H9 (cell line): ENCODE measurements around the gene MBP. TPM values are rescaled to one million over a fixed set of nuclear protein-coding genes. Genes with fewer than 3 reads are reported as not detected.

Source experiments
- DNase-seq: peaks from one replicate; pipeline ENCODE4 v3.0.0-alpha.2; 2017
- H2AFZ ChIP-seq: one replicate; pipeline ENCODE4 v1.6.1; 2013; ENCODE audit warnings: mild to moderate bottlenecking, low read length, control low read depth, moderate library complexity
- H2AK5ac ChIP-seq: 2 replicates; pipeline ENCODE4 v1.6.1; 2013; ENCODE audit warnings: low read length, control low read depth, mixed read lengths; ENCODE audit not compliant: insufficient read length
- H2BK120ac ChIP-seq: one replicate; pipeline ENCODE4 v1.6.1; 2013; ENCODE audit warnings: low read depth, mild to moderate bottlenecking, low read length, control low read depth, inconsistent platforms; ENCODE audit not compliant: poor library complexity, severe bottlenecking
- H2BK12ac ChIP-seq: 2 replicates; pipeline ENCODE4 v1.6.1; 2013; ENCODE audit warnings: low read length, control low read depth, mixed read lengths, low read depth; ENCODE audit not compliant: insufficient read length
- H2BK15ac ChIP-seq: 2 replicates; pipeline ENCODE4 v1.6.1; 2013; ENCODE audit warnings: low read depth, low read length, control low read depth
- H2BK20ac ChIP-seq: one replicate; pipeline ENCODE4 v1.6.1; 2013; ENCODE audit warnings: low read depth, mild to moderate bottlenecking, low read length, control low read depth, inconsistent platforms; ENCODE audit not compliant: poor library complexity, severe bottlenecking
- H2BK5ac ChIP-seq: 2 replicates; pipeline ENCODE4 v1.6.1; 2013; ENCODE audit warnings: low read length, control low read depth, mixed read lengths; ENCODE audit not compliant: insufficient read length
- H3K14ac ChIP-seq: 2 replicates; pipeline ENCODE4 v1.6.1; 2013; ENCODE audit warnings: low read length, control low read depth; ENCODE audit not compliant: insufficient read depth
- H3K18ac ChIP-seq: 2 replicates; pipeline ENCODE4 v1.6.1; 2013; ENCODE audit warnings: low read depth, mild to moderate bottlenecking, mixed read lengths, low read length, control low read depth; ENCODE audit not compliant: insufficient read length
- H3K23ac ChIP-seq: 2 replicates; pipeline ENCODE4 v1.6.1; 2013; ENCODE audit warnings: low read length, control low read depth, mixed read lengths, low read depth; ENCODE audit not compliant: insufficient read length
- H3K23me2 ChIP-seq: 2 replicates; pipeline ENCODE4 v1.6.1; 2013; ENCODE audit warnings: low read depth, mild to moderate bottlenecking, mixed read lengths, low read length, control low read depth; ENCODE audit not compliant: insufficient read length, poor library complexity, severe bottlenecking
- H3K27ac ChIP-seq: 2 replicates; pipeline ENCODE4 v1.5.1; 2013; ENCODE audit warnings: low read length, control low read depth, mixed read lengths, low read depth; ENCODE audit not compliant: insufficient read length
- H3K27me3 ChIP-seq: 2 replicates; pipeline ENCODE4 v1.6.1; 2013; ENCODE audit warnings: low read length, control low read depth, inconsistent platforms; ENCODE audit not compliant: insufficient read depth
- H3K4ac ChIP-seq: 2 replicates; pipeline ENCODE4 v1.6.1; 2013; ENCODE audit warnings: low read depth, mild to moderate bottlenecking, control low read depth, inconsistent platforms, low read length, moderate library complexity
- H3K4me1 ChIP-seq: 2 replicates; pipeline ENCODE4 v1.6.1; 2013; ENCODE audit warnings: low read length, control low read depth, inconsistent platforms; ENCODE audit not compliant: insufficient read depth
- H3K4me2 ChIP-seq: 2 replicates; pipeline ENCODE4 v1.6.1; 2013; ENCODE audit warnings: low read length, control low read depth, mixed read lengths; ENCODE audit not compliant: insufficient read length, insufficient read depth
- H3K56ac ChIP-seq: 2 replicates; pipeline ENCODE4 v1.6.1; 2013; ENCODE audit warnings: low read depth, mild to moderate bottlenecking, mixed read lengths, low read length, control low read depth; ENCODE audit not compliant: insufficient read length
- H3K79me1 ChIP-seq: 2 replicates; pipeline ENCODE4 v1.6.1; 2013; ENCODE audit warnings: low read depth, mild to moderate bottlenecking, moderate library complexity, low read length, control low read depth, inconsistent platforms; ENCODE audit not compliant: insufficient read depth, poor library complexity, severe bottlenecking
- H3K79me2 ChIP-seq: 2 replicates; pipeline ENCODE4 v1.6.1; 2013; ENCODE audit warnings: low read length, control low read depth, inconsistent platforms; ENCODE audit not compliant: insufficient read depth
- H3K9ac ChIP-seq: 2 replicates; pipeline ENCODE4 v1.6.1; 2013; ENCODE audit warnings: low read length, control low read depth, mixed read lengths; ENCODE audit not compliant: insufficient read length; ENCODE audit errors: extremely low read depth
- H3K9me3 ChIP-seq: one replicate; pipeline ENCODE4 v1.6.1; 2013; ENCODE audit warnings: low read depth, low read length, inconsistent platforms; ENCODE audit not compliant: control insufficient read depth
- H3T11ph ChIP-seq: one replicate; pipeline ENCODE4 v1.6.1; 2013; ENCODE audit warnings: mild to moderate bottlenecking, low read length, control low read depth, inconsistent platforms
- H4K20me1 ChIP-seq: one replicate; pipeline ENCODE4 v1.6.1; 2013; ENCODE audit not compliant: control insufficient read depth, insufficient read length, insufficient read depth
- H4K5ac ChIP-seq: 2 replicates; pipeline ENCODE4 v1.6.1; 2013; ENCODE audit warnings: low read depth, mild to moderate bottlenecking, mixed read lengths, low read length, control low read depth; ENCODE audit not compliant: insufficient read length
- H4K8ac ChIP-seq: replicated peaks from 2 replicates; pipeline ENCODE4 v1.6.1; 2013; ENCODE audit warnings: low read length, control low read depth, mixed read lengths, low read depth; ENCODE audit not compliant: insufficient read length
- H4K91ac ChIP-seq: 2 replicates; pipeline ENCODE4 v1.6.1; 2013; ENCODE audit warnings: low read depth, mild to moderate bottlenecking, moderate library complexity, mixed read lengths, low read length, control low read depth; ENCODE audit not compliant: insufficient read length
- H3K27ac Mint-ChIP-seq, 3 experiments: 2 replicates in 2 of 3; 3 replicates in 1 of 3; pipeline ENCODE4 v1.8.0; 2020 to 2021; ENCODE audit warnings: mixed read lengths in 3 of 3, mild to moderate bottlenecking in 1 of 3, moderate library complexity in 1 of 3
- H3K27me3 Mint-ChIP-seq: 2 replicates; pipeline ENCODE4 v1.8.0; 2021; ENCODE audit warnings: low read depth, mild to moderate bottlenecking, moderate library complexity, mixed read lengths
- H3K36me3 Mint-ChIP-seq, 3 experiments: 2 replicates in 2 of 3; 3 replicates in 1 of 3; pipeline ENCODE4 v1.8.0; 2020 to 2021; ENCODE audit warnings: low read depth in 3 of 3, mixed read lengths in 3 of 3; ENCODE audit not compliant: insufficient read depth in 1 of 3
- H3K4me1 Mint-ChIP-seq, 2 experiments: 2 replicates each; pipeline ENCODE4 v1.8.0; 2020; ENCODE audit warnings: mixed read lengths in 2 of 2
- H3K4me3 Mint-ChIP-seq, 2 experiments: 2 replicates in 1 of 2; 3 replicates in 1 of 2; pipeline ENCODE4 v1.8.0; 2020 to 2021; ENCODE audit warnings: mild to moderate bottlenecking in 2 of 2, mixed read lengths in 2 of 2, moderate library complexity in 1 of 2
- H3K9me3 Mint-ChIP-seq, 2 experiments: 2 replicates in 1 of 2; 3 replicates in 1 of 2; pipeline ENCODE4 v1.8.0; 2020; ENCODE audit warnings: mild to moderate bottlenecking in 2 of 2, mixed read lengths in 2 of 2, moderate library complexity in 1 of 2
- CTCF ChIP-seq: fragments of 200-600 bp; sonication (generic); conservative IDR thresholded peaks from 3 replicates; pipeline ENCODE4 v1.8.0; 2021; ENCODE audit warnings: antibody characterized with exemption, mild to moderate bottlenecking
- WGBS: extraction: QIAGEN DNeasy Blood & Tissue Kit; methylation state at CpG from one replicate; pipeline ENCODE4 v1.1.7; 2013; ENCODE audit warnings: missing lambda C conversion rate, low lambda C conversion rate, mixed read lengths; ENCODE audit not compliant: insufficient read length; ENCODE audit errors: extremely low coverage; 5-methylcytosine and 5-hydroxymethylcytosine counted together
- total RNA-seq: library from RNA; stranded (reverse); gene quantifications from 2 replicates; pipeline ENCODE4 v1.2.1, GENCODE V29; 2021

MBP gene
- total RNA-seq, 1 experiment from 2014 or later = 8.6 TPM

- peaks cover 2% of the 10 kb centered on the region; the same call in 1 of the 2 replicates for H3K4me1 ChIP-seq
- no peak overlapping the region for H4K8ac ChIP-seq
These were observed 70.6 kb downstream of the MBP start for GRCh38 chr18:77061946-77062517.

More at GRCh38 chr18:77061946-77062517, 70.6 kb downstream of the MBP start:
- Histone ChIP-seq H2BK120ac (no peak overlapping the region), H4K5ac (no peak overlapping the region), H2AFZ (no peak overlapping the region), H2BK15ac (no peak overlapping the region), H3K27me3 (no peaks in the 10 kb centered on the region), H3K9ac (no peak overlapping the region), H3K27ac (no peak overlapping the region), H3K23ac (no peak overlapping the region), H3K23me2 (no peaks in the 10 kb centered on the region), H2BK12ac (no peak overlapping the region), H3K79me1 (no peaks in the 10 kb centered on the region), H4K91ac (no peak overlapping the region), H2BK5ac (no peak overlapping the region), H3K4ac (no peak overlapping the region), H3K18ac (no peak overlapping the region), H4K20me1 (no peaks in the 10 kb centered on the region), H3K14ac (no peak overlapping the region), H3K9me3 (no peaks in the 10 kb centered on the region), H3T11ph (no peak overlapping the region), H2BK20ac (no peak overlapping the region), H3K56ac (no peak overlapping the region), H2AK5ac (no peak overlapping the region), H3K4me2 (no peak overlapping the region), H3K79me2 (no peaks in the 10 kb centered on the region)
- no peak overlapping the region for H3K4me3 Mint-ChIP-seq
- DNase-seq = peak; percentile 52
- peaks cover 0 to 5% (median 0%) of the 10 kb centered on the region in 3 experiments; a peak in 2 of 7 replicates for H3K36me3 Mint-ChIP-seq
- H3K4me1 Mint-ChIP-seq = peaks cover 20 to 27% of the 10 kb centered on the region in 2 experiments
- no peak overlapping the region; a peak in 1 of 7 replicates for H3K27ac Mint-ChIP-seq
- H3K27me3 Mint-ChIP-seq = peaks cover 3% of the 10 kb centered on the region
- peak; percentile 61 for TF ChIP-seq CTCF
- no CpG with 5 or more reads among the region's 15 CpGs for WGBS
- H3K9me3 Mint-ChIP-seq = no peaks in the 10 kb centered on the region
